Fibroblast of lung (primary cell): Measurements from ENCODE around the gene SLC25A25. TPM values are rescaled to one million over a fixed set of nuclear protein-coding genes. Genes with fewer than 3 reads are reported as not detected.
A peak's percentile ranks its signal among the peaks of the same experiment; 100 is the strongest.
"Not testable (repeated sequence)": the region's sequence is repeated elsewhere in the genome, so short reads cannot be mapped to it uniquely, and the experiment has no call there.

Source experiments
- DNase-seq, 2 donors: peaks; one replicate each; pipeline versions ENCODE4 v3.0.0 to v3.0.0-alpha.2; 2010; ENCODE audit warnings: low read depth in 2 of 2
- H2AFZ ChIP-seq: 2 replicates; pipeline ENCODE4 v1.5.1; 2012; ENCODE audit warnings: low read length, control low read depth, inconsistent platforms
- H3K27ac ChIP-seq: 2 replicates; pipeline ENCODE4 v1.5.1; 2011; ENCODE audit warnings: low read length, control low read depth; ENCODE audit not compliant: insufficient read depth
- H3K27me3 ChIP-seq: 2 replicates; pipeline ENCODE4 v1.5.1; 2011; ENCODE audit warnings: mild to moderate bottlenecking, low read length; ENCODE audit not compliant: control insufficient read depth, insufficient read depth
- H3K36me3 ChIP-seq: 2 replicates; pipeline ENCODE4 v1.5.1; 2011; ENCODE audit warnings: low read length; ENCODE audit not compliant: control insufficient read depth, insufficient read depth
- H3K4me1 ChIP-seq: 2 replicates; pipeline ENCODE4 v1.5.1; 2011; ENCODE audit warnings: low read length; ENCODE audit not compliant: control insufficient read depth, insufficient read depth; ENCODE audit errors: extremely low read depth
- H3K4me2 ChIP-seq: 2 replicates; pipeline ENCODE4 v1.5.1; 2011; ENCODE audit warnings: low read length, control low read depth; ENCODE audit not compliant: insufficient read depth; ENCODE audit errors: extremely low read depth
- H3K4me3 ChIP-seq, 4 experiments: fragments of 200-600 bp in 1 of 4; sonication (generic) in 1 of 4; replicated peaks in 1 of 4; 2 replicates each; pipeline ENCODE4 v1.5.1; 2011 to 2016; ENCODE audit warnings: low read length in 4 of 4, low read depth in 3 of 4, mild to moderate bottlenecking in 3 of 4, control low read depth in 2 of 4, inconsistent platforms in 1 of 4, mixed read lengths in 1 of 4; ENCODE audit not compliant: insufficient read depth in 1 of 4; ENCODE audit errors: control extremely low read depth in 1 of 4
- H3K79me2 ChIP-seq: 2 replicates; pipeline ENCODE4 v1.5.1; 2012; ENCODE audit warnings: mild to moderate bottlenecking, low read length, inconsistent platforms; ENCODE audit not compliant: control insufficient read depth, insufficient read depth
- H3K9ac ChIP-seq: 2 replicates; pipeline ENCODE4 v1.5.1; 2011; ENCODE audit warnings: mild to moderate bottlenecking, low read length, control low read depth; ENCODE audit not compliant: insufficient read depth
- H3K9me3 ChIP-seq: 2 replicates; pipeline ENCODE4 v1.5.1; 2012; ENCODE audit warnings: low read depth, low read length; ENCODE audit not compliant: control insufficient read depth, insufficient read depth
- H4K20me1 ChIP-seq: 2 replicates; pipeline ENCODE4 v1.5.1; 2011; ENCODE audit warnings: low read length; ENCODE audit not compliant: control insufficient read depth, insufficient read depth; ENCODE audit errors: extremely low read depth
- EZH2 ChIP-seq: IDR thresholded peaks from 2 replicates; pipeline ENCODE4 v1.5.1; 2012; ENCODE audit warnings: low read length, control low read depth, mild to moderate bottlenecking; ENCODE audit errors: missing control alignments
- polyA plus RNA-seq, 2 donors: library from polyadenylated mRNA; depleted of rRNA in 1 of 2; stranded (reverse) in 1 of 2; unstranded in 1 of 2; fragments of >200 nt; gene quantifications; 2 replicates each; pipeline ENCODE4 v1.2.1, GENCODE V29; 2011 to 2012; ENCODE audit warnings: missing spikeins in 1 of 2
- total RNA-seq: library from RNA; depleted of rRNA; stranded (reverse); fragments of >200 nt; gene quantifications from 2 replicates; pipeline ENCODE4 v1.2.1, GENCODE V29; 2014
- TF ChIP-seq, protein P1 (sequence below), 2 donors: IDR thresholded peaks in 1 of 2; conservative IDR thresholded peaks in 1 of 2; 1 replicate in 1 of 2; 2 replicates in 1 of 2; pipeline ENCODE4 v1.5.1; 2011 to 2012; ENCODE audit warnings: low read length in 2 of 2, control low read depth in 1 of 2, inconsistent platforms in 1 of 2, low read depth in 1 of 2, mild to moderate bottlenecking in 1 of 2

Gene SLC25A25
- total and polyA plus RNA-seq, 2 donors (not counting 1 experiment from before 2014, with no cell fraction given) = 14.0 to 30.7 TPM

DNA sequence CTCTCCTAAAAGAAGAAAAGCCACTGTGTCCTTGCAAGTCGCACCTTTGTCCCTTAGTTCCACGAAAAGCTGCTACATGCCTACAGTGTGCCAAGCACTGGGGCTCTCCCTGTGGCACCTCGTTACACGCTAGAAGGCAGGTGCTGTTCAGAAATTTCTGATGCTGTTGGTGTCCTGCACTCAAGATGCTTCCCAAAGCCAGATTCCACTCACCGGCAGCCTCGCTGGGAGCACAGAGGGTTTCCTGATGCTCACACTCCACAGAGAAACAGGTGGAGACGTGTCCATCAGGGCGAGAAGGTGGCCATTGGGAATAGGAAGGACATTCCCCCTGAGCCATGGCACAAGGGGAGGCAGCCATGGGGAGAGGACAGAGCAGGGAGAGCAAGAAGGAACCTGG, 63.3 kb downstream of the SLC25A25 start:
- H3K4me3 ChIP-seq, H4K20me1 ChIP-seq, H3K27ac ChIP-seq, H3K4me1 ChIP-seq, H3K79me2 ChIP-seq, H3K9ac ChIP-seq, H3K9me3 ChIP-seq, H3K36me3 ChIP-seq, H3K4me2 ChIP-seq, H2AFZ ChIP-seq, DNase-seq: not testable (repeated sequence)
- peak; percentile 6 for TF ChIP-seq EZH2
- peaks cover 17% of the 10 kb centered on the region for H3K27me3 ChIP-seq

DNA sequence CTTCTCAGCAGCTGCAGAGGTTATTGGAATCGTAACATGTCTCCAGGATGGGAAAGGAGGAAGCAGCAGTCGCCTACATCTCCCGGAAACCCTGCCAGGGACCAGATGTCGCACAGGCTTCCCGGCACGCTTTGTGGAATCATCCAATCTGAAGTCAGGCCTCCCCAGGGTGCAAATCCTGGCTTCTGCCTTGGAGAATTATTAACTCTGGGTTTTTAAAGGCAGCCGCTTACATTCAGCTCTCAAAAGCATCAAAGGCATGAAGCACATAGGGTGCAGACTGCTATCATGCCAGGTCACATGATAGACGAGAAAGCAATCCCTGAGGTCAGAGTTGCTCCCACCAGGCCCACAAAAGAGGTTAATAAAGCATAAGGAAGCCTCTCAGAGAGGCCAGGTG, 64.1 kb downstream of the SLC25A25 start:
- not testable (repeated sequence) for H3K36me3 ChIP-seq, H3K9me3 ChIP-seq, H3K4me1 ChIP-seq, H3K4me3 ChIP-seq, H3K79me2 ChIP-seq, H3K9ac ChIP-seq, H3K4me2 ChIP-seq, DNase-seq, H2AFZ ChIP-seq, H4K20me1 ChIP-seq, H3K27ac ChIP-seq
- peaks cover 17% of the 10 kb centered on the region for H3K27me3 ChIP-seq

DNA sequence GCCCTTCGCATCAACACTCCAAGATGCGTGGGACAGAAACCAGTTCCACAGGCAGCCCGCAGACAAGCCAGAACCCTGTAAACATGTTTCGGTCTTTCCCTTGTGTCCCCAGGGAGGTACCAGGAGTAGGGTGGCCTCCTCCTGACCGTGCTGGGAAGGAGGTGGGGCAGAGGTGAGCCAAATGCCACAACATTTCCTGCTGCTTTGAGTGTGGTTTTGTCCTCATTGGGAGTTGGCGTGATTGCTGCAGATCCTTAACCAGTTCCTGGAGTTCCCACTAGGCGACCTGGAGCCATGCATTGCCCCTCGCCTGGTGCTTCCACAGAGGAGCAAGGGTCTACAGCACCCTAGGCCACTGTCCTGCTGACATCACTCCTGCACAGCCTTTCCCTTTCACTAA, 67.5 kb downstream of the SLC25A25 start:
- H3K4me3 ChIP-seq, H2AFZ ChIP-seq, H4K20me1 ChIP-seq, H3K27ac ChIP-seq, H3K9me3 ChIP-seq, DNase-seq, H3K79me2 ChIP-seq, H3K4me1 ChIP-seq, H3K9ac ChIP-seq, H3K4me2 ChIP-seq, H3K36me3 ChIP-seq: not testable (repeated sequence)
- H3K27me3 ChIP-seq = peaks cover 17% of the 10 kb centered on the region

DNA sequence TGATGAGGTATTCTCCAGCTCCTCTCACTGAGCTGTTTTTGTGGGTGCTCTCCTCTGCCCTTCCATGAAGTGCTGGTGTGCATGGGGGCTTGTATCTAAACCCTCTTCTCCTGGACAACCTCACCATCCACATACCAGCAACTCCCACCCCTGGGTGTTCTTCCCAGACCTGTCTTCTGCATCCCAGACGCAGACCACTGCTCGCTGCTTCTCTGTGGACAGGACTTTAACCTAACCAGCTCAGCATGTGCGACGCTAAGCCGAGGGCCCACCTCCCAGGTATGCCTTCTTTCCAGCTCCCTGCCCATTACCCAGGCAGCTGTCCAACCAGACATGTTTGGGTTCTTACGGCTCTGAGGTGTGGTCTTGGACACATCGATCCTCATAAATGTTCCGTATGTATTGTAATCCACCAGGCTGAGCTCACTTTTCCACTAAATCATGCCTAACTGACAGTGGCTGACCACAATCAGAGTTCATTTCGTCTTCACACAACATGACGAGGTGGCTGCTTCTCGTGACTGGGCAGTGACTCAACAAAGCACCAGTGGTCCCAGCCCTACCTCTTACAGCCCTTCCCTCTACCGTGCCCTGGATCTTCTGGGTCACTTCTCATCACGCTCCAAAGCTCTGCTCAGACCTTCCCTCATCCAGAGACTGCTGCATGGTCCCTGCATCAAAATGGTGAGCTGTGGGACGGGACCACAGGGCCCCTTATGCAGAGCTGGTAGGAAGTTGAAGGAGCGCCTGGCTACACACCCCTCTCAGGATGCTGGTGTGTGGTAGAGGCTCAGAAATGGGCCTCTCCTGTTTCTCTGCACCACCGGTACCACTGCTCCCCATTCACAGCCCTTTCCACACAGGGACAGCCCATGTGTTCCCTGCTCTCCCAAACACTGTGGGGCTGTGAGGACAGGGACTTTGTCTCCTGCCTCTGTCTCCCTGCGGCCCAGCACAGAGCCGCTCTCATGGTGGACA, 69.1 kb downstream of the SLC25A25 start:
- Histone ChIP-seq H3K4me3 (no peak overlapping the region), H3K36me3 (no peaks in the 10 kb centered on the region), H3K9me3 (no peaks in the 10 kb centered on the region), H3K4me1 (no peaks in the 10 kb centered on the region), H4K20me1 (no peaks in the 10 kb centered on the region), H2AFZ (no peak overlapping the region), H3K4me2 (no peak overlapping the region), H3K9ac (no peak overlapping the region), H3K27ac (no peak overlapping the region), H3K79me2 (no peaks in the 10 kb centered on the region), H3K27me3 (peaks cover 14% of the 10 kb centered on the region)
- TF ChIP-seq, protein P1, sequence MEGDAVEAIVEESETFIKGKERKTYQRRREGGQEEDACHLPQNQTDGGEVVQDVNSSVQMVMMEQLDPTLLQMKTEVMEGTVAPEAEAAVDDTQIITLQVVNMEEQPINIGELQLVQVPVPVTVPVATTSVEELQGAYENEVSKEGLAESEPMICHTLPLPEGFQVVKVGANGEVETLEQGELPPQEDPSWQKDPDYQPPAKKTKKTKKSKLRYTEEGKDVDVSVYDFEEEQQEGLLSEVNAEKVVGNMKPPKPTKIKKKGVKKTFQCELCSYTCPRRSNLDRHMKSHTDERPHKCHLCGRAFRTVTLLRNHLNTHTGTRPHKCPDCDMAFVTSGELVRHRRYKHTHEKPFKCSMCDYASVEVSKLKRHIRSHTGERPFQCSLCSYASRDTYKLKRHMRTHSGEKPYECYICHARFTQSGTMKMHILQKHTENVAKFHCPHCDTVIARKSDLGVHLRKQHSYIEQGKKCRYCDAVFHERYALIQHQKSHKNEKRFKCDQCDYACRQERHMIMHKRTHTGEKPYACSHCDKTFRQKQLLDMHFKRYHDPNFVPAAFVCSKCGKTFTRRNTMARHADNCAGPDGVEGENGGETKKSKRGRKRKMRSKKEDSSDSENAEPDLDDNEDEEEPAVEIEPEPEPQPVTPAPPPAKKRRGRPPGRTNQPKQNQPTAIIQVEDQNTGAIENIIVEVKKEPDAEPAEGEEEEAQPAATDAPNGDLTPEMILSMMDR (conservative IDR thresholded peaks at IDR 0.05 in 1 of 2, IDR thresholded peaks at IDR 0.05 in 1 of 2; ENCODE audit: low read depth in 1 of 2, low read length in 2 of 2) = no peak
- no peak for TF ChIP-seq EZH2
- DNase-seq = peak; percentile 66 to 94
